Right lobe of liver (tissue), 4 donors: ENCODE measurements around the gene ARHGAP12.

Experiments
- POLR2A ChIP-seq: fragments of 450-650 bp; IDR thresholded peaks from one replicate; pipeline ENCODE4 v1.6.1; 2017; ENCODE audit warnings: antibody characterized with exemption, mild to moderate bottlenecking
- TF ChIP-seq, protein P1 (sequence below), 4 donors: fragments of 200-600 bp in 3 of 4; fragments of 450-650 bp in 1 of 4; IDR thresholded peaks; one replicate each; pipeline versions ENCODE4 v1.5.1 to v1.8.0; 2016 to 2022; ENCODE audit warnings: antibody characterized with exemption in 4 of 4, mild to moderate bottlenecking in 2 of 4
- donor health status: DM: no; HTN: no; CAD: no.
- donor health status: DM: no; HTN: no; CAD: no.
- donor health status: DM: no; HTN: yes; CAD: no.

DNA sequence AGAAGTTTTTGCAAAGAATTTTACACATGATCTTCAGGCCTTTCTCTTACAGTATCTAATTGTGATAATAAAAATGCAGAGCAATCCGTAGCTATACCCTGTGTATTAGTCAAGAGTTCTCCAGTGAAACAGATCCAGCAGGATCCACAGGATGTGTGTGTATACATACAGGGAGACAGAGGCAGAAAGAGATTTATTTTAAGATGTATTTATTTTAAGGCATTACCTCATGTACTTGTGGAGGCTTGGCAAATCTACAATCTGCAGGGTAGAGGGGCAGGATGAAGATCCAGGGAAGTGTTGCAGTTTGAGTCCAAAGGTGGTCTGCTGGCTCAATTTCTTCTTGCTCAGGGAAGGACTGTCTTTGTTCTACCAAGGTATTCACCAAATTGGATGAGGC is 41.7 kb downstream of the ARHGAP12 start:
- TF ChIP-seq, protein P1, sequence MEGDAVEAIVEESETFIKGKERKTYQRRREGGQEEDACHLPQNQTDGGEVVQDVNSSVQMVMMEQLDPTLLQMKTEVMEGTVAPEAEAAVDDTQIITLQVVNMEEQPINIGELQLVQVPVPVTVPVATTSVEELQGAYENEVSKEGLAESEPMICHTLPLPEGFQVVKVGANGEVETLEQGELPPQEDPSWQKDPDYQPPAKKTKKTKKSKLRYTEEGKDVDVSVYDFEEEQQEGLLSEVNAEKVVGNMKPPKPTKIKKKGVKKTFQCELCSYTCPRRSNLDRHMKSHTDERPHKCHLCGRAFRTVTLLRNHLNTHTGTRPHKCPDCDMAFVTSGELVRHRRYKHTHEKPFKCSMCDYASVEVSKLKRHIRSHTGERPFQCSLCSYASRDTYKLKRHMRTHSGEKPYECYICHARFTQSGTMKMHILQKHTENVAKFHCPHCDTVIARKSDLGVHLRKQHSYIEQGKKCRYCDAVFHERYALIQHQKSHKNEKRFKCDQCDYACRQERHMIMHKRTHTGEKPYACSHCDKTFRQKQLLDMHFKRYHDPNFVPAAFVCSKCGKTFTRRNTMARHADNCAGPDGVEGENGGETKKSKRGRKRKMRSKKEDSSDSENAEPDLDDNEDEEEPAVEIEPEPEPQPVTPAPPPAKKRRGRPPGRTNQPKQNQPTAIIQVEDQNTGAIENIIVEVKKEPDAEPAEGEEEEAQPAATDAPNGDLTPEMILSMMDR (IDR thresholded peaks at IDR 0.05): no peak
- no peak for TF ChIP-seq POLR2A
